Activated T-helper 2 cell treated with anti-CD3 and anti-CD28 coated beads, Interferon-gamma antibody, Interleukin-2, Interleukin-4, amounts not matched to agents 10 μg/mL and 5 μg/mL and 100 μg/mL, durations not matched to agents 14 hours and 24 hours and 36 hours (primary cell): ENCODE results near the gene CENPB. TPM values are rescaled to one million over a fixed set of nuclear protein-coding genes. Genes with fewer than 3 reads are reported as not detected.

Source experiments
- DNase-seq: peaks from one replicate; pipeline ENCODE4 v3.0.0; 2021; ENCODE audit warnings: low spot score
- H3K27ac Mint-ChIP-seq: one replicate; pipeline ENCODE4 v1.8.0; 2021; ENCODE audit warnings: mixed read lengths
- H3K27me3 Mint-ChIP-seq: one replicate; pipeline ENCODE4 v1.8.0; 2021; ENCODE audit warnings: low read depth, mixed read lengths
- H3K36me3 Mint-ChIP-seq: one replicate; pipeline ENCODE4 v1.8.0; 2021; ENCODE audit warnings: low read depth, mixed read lengths
- H3K4me1 Mint-ChIP-seq: one replicate; pipeline ENCODE4 v1.8.0; 2021; ENCODE audit warnings: low read depth, mixed read lengths
- H3K4me3 Mint-ChIP-seq: one replicate; pipeline ENCODE4 v1.8.0; 2021; ENCODE audit warnings: low read depth, mild to moderate bottlenecking, moderate library complexity, mixed read lengths
- H3K9me3 Mint-ChIP-seq: one replicate; pipeline ENCODE4 v1.8.0; 2021; ENCODE audit warnings: mixed read lengths
- intact Hi-C: fragments of 100-400 bp; cut with micrococcal nuclease; formaldehyde crosslinking; loops from one replicate; pipeline ENCODE4 v1.15.1; 2023
- total RNA-seq: library from RNA; stranded (reverse); gene quantifications from 2 replicates; pipeline ENCODE4 v1.2.3, GENCODE V29; 2022

Gene CENPB
- total RNA-seq, 1 donor from 2014 or later, result 66.1 TPM

GRCh38 chr20:3753501-3754275 lies 32.9 kb downstream of the CENPB start:
- Mint-ChIP-seq H3K4me3 (no peak overlapping the region), H3K36me3 (peaks cover 11% of the 10 kb centered on the region), H3K27me3 (no peaks in the 10 kb centered on the region), H3K9me3 (no peaks in the 10 kb centered on the region), H3K27ac (no peak overlapping the region), H3K4me1 (peaks cover 6% of the 10 kb centered on the region)
- intact Hi-C loops, result loop anchor here (1.0 to 2.0 kb wide), 2 partner anchors 13 to 102 kb away; partner anchors contain the start of gene ADISSP
- DNase-seq, result no peak

GRCh38 chr20:3753098-3753497 lies 33.4 kb downstream of the CENPB start:
- Mint-ChIP-seq H3K9me3 (no peaks in the 10 kb centered on the region), H3K4me1 (peaks cover 6% of the 10 kb centered on the region), H3K36me3 (peaks cover 10% of the 10 kb centered on the region), H3K4me3 (no peak overlapping the region), H3K27ac (no peak overlapping the region), H3K27me3 (no peaks in the 10 kb centered on the region)
- DNase-seq, result peak; percentile 51
- intact Hi-C loops, result loop anchor here (1.0 to 2.0 kb wide), 2 partner anchors 14 to 102 kb away; partner anchors contain the start of gene ADISSP

GRCh38 chr20:3752386-3752759 lies 34.2 kb downstream of the CENPB start:
- no peaks in the 10 kb centered on the region for H3K27me3 Mint-ChIP-seq

GRCh38 chr20:3751675-3752385 lies 34.7 kb downstream of the CENPB start:
- H3K4me1 Mint-ChIP-seq, result peaks cover 6% of the 10 kb centered on the region

More at GRCh38 chr20:3752386-3752759, 34.2 kb downstream of the CENPB start:
- DNase-seq, result no peak
- Mint-ChIP-seq H3K27ac (peak overlapping the region; percentile 33), H3K4me1 (peaks cover 6% of the 10 kb centered on the region), H3K36me3 (peaks cover 8% of the 10 kb centered on the region), H3K4me3 (peak overlapping the region; percentile 51), H3K9me3 (no peaks in the 10 kb centered on the region)
- intact Hi-C loops, result loop anchor here (2.0 kb wide), 1 partner anchor 14 kb away; the partner anchor contains the start of gene ADISSP

GRCh38 chr20:3751305-3751674 lies 35.2 kb downstream of the CENPB start:
- Mint-ChIP-seq H3K9me3 (no peaks in the 10 kb centered on the region), H3K27ac (no peak overlapping the region), H3K27me3 (no peaks in the 10 kb centered on the region), H3K36me3 (peaks cover 3% of the 10 kb centered on the region), H3K4me1 (peaks cover 6% of the 10 kb centered on the region), H3K4me3 (no peak overlapping the region)
- no peak for DNase-seq
- intact Hi-C loops, result no loop called here

More at GRCh38 chr20:3751675-3752385, 34.7 kb downstream of the CENPB start:
- H3K27ac Mint-ChIP-seq, result peak overlapping the region; percentile 33
- intact Hi-C loops, result loop anchor here (2.0 kb wide), 1 partner anchor 15 kb away; the partner anchor contains the start of gene ADISSP
- DNase-seq, result peak; percentile 33
- no peaks in the 10 kb centered on the region for H3K27me3 Mint-ChIP-seq
- H3K36me3 Mint-ChIP-seq, result peaks cover 6% of the 10 kb centered on the region
- H3K9me3 Mint-ChIP-seq, result no peaks in the 10 kb centered on the region
- H3K4me3 Mint-ChIP-seq, result peak overlapping the region; percentile 51

GRCh38 chr20:3749689-3750531 lies 36.6 kb downstream of the CENPB start:
- H3K4me3 Mint-ChIP-seq, result no peak overlapping the region
- peaks cover under 1% of the 10 kb centered on the region for H3K27me3 Mint-ChIP-seq
- H3K9me3 Mint-ChIP-seq, result no peaks in the 10 kb centered on the region
- peaks cover 3% of the 10 kb centered on the region for H3K36me3 Mint-ChIP-seq
- intact Hi-C loops, result no loop called here
- H3K27ac Mint-ChIP-seq, result no peak overlapping the region
- DNase-seq, result no peak
- peaks cover 7% of the 10 kb centered on the region for H3K4me1 Mint-ChIP-seq

GRCh38 chr20:3749087-3749688 lies 37.4 kb downstream of the CENPB start:
- intact Hi-C loops, result no loop called here
- H3K9me3 Mint-ChIP-seq, result no peaks in the 10 kb centered on the region
- no peak overlapping the region for H3K4me3 Mint-ChIP-seq
- H3K27me3 Mint-ChIP-seq, result peaks cover 6% of the 10 kb centered on the region
- H3K27ac Mint-ChIP-seq, result no peak overlapping the region
- H3K4me1 Mint-ChIP-seq, result peaks cover 13% of the 10 kb centered on the region
- no peak for DNase-seq
- no peaks in the 10 kb centered on the region for H3K36me3 Mint-ChIP-seq

GRCh38 chr20:3748073-3748472 lies 38.5 kb downstream of the CENPB start:
- Mint-ChIP-seq H3K27me3 (peaks cover 6% of the 10 kb centered on the region), H3K4me1 (peaks cover 11% of the 10 kb centered on the region), H3K9me3 (no peaks in the 10 kb centered on the region), H3K4me3 (no peak overlapping the region), H3K36me3 (no peaks in the 10 kb centered on the region), H3K27ac (no peak overlapping the region)
- DNase-seq, result no peak
- intact Hi-C loops, result no loop called here

GRCh38 chr20:3747471-3747870 lies 39.1 kb downstream of the CENPB start:
- Mint-ChIP-seq H3K27me3 (peaks cover 6% of the 10 kb centered on the region), H3K36me3 (no peaks in the 10 kb centered on the region), H3K27ac (no peak overlapping the region), H3K4me1 (peaks cover 10% of the 10 kb centered on the region), H3K9me3 (no peaks in the 10 kb centered on the region), H3K4me3 (no peak overlapping the region)
- intact Hi-C loops, result no loop called here
- DNase-seq, result no peak

GRCh38 chr20:3745686-3746173 lies 40.8 kb downstream of the CENPB start:
- Mint-ChIP-seq H3K36me3 (no peaks in the 10 kb centered on the region), H3K9me3 (no peaks in the 10 kb centered on the region), H3K4me1 (peaks cover 7% of the 10 kb centered on the region), H3K27ac (no peak overlapping the region), H3K4me3 (no peak overlapping the region), H3K27me3 (peaks cover 6% of the 10 kb centered on the region)
- no peak for DNase-seq
- intact Hi-C loops, result no loop called here

- Mint-ChIP-seq H3K36me3 (no peaks in the 10 kb centered on the region), H3K4me3 (peak overlapping the region; percentile 75), H3K9me3 (no peaks in the 10 kb centered on the region), H3K27ac (no peak overlapping the region), H3K4me1 (peaks cover 7% of the 10 kb centered on the region), H3K27me3 (peaks cover 6% of the 10 kb centered on the region)
- peak; percentile 70 for DNase-seq
- intact Hi-C loops, result no loop called here
Observed at GRCh38 chr20:3744806-3745685, 41.5 kb downstream of the CENPB start.
